ENCODE measurements around the gene PTH2R.

PTH2R gene

GRCh38 chr2:208361077-208361441 is 45.5 kb upstream of the PTH2R start:
- no peak for TF ChIP-seq CTCF (IDR thresholded peaks at IDR 0.05; ENCODE audit: insufficient read depth, low read length, missing control alignments)
- no peak for DNase-seq (ENCODE audit: low read depth, low spot score)
- H3K4me3 ChIP-seq (ENCODE audit: low read depth, low read length) = no peak overlapping the region
- POLR2A ChIA-PET = no interaction called here
- CTCF ChIA-PET = interaction anchor here (1.8 kb wide), 1 partner anchor 12 kb away, joined by 4 read pairs; no protein-coding TSS in a partner anchor

GRCh38 chr2:208363485-208363884 is 43.1 kb upstream of the PTH2R start:
- peak; percentile 63 for DNase-seq (ENCODE audit: low read depth, low spot score)
- ChIA-PET POLR2A (interaction anchor here (0.7 to 0.8 kb wide), 2 partner anchors 987 to 1620 kb away, joined by 3 to 4 read pairs; no protein-coding TSS in a partner anchor), CTCF (interaction anchor here (1.0 to 1.4 kb wide), 2 partner anchors 9 to 10 kb away, joined by 3 to 6 read pairs; no protein-coding TSS in a partner anchor)
- no peak overlapping the region for H3K4me3 ChIP-seq (ENCODE audit: low read depth, low read length)
- no peak for TF ChIP-seq CTCF (IDR thresholded peaks at IDR 0.05; ENCODE audit: insufficient read depth, low read length, missing control alignments)

- no peak for TF ChIP-seq CTCF (IDR thresholded peaks at IDR 0.05; ENCODE audit: insufficient read depth, low read length, missing control alignments)
- H3K4me3 ChIP-seq (ENCODE audit: low read depth, low read length) = no peak overlapping the region
- no peak for DNase-seq (ENCODE audit: low read depth, low spot score)
- ChIA-PET CTCF (interaction anchor here (0.6 kb wide), 1 partner anchor 959 kb away, joined by 5 read pairs; no protein-coding TSS in a partner anchor), POLR2A (no interaction called here)
Observed at GRCh38 chr2:208366215-208367127, 40.1 kb upstream of the PTH2R start.

GRCh38 chr2:208369091-208369490 is 37.5 kb upstream of the PTH2R start:
- ChIA-PET CTCF (no interaction called here), POLR2A (no interaction called here)
- TF ChIP-seq CTCF (IDR thresholded peaks at IDR 0.05; ENCODE audit: insufficient read depth, low read length, missing control alignments) = no peak
- H3K4me3 ChIP-seq (ENCODE audit: low read depth, low read length) = no peak overlapping the region
- no peak for DNase-seq (ENCODE audit: low read depth, low spot score)

GRCh38 chr2:208370881-208371633 is 35.5 kb upstream of the PTH2R start:
- CTCF ChIA-PET = interaction anchor here (1.0 to 2.1 kb wide), 3 partner anchors 10 to 21 kb away, joined by 3 to 5 read pairs (median 3); no protein-coding TSS in a partner anchor
- TF ChIP-seq CTCF (IDR thresholded peaks at IDR 0.05; ENCODE audit: insufficient read depth, low read length, missing control alignments) = no peak
- POLR2A ChIA-PET = no interaction called here
- no peak overlapping the region for H3K4me3 ChIP-seq (ENCODE audit: low read depth, low read length)
- DNase-seq (ENCODE audit: low read depth, low spot score) = no peak

- no peak overlapping the region for H3K4me3 ChIP-seq (ENCODE audit: low read depth, low read length)
- TF ChIP-seq CTCF (IDR thresholded peaks at IDR 0.05; ENCODE audit: insufficient read depth, low read length, missing control alignments) = no peak
- CTCF ChIA-PET = interaction anchor here (1.0 to 2.1 kb wide), 3 partner anchors 9 to 21 kb away, joined by 3 to 5 read pairs (median 3); no protein-coding TSS in a partner anchor
- POLR2A ChIA-PET = no interaction called here
- no peak for DNase-seq (ENCODE audit: low read depth, low spot score)
Observed at GRCh38 chr2:208371634-208371935, 35.0 kb upstream of the PTH2R start.

All from AG04449 (cell line).